Activated T-cell treated with anti-CD3 and anti-CD28 coated beads for 1 hour (primary cell): ENCODE results near the gene SLC35A4.

Experiments used
- DNase-seq: peaks from one replicate; pipeline ENCODE4 v3.0.0-alpha.2; 2020; ENCODE audit warnings: low read depth

SLC35A4 gene

GRCh38 chr5:140564196-140565023 is at the start of gene SLC35A4, which contains the start of gene APBB3:
SLC35A4 (plus strand) TSS chr5:140564828; CDS start chr5:140567170, 2,342 bp downstream.
APBB3 (minus strand) TSS chr5:140564598; CDS start chr5:140564245, 353 bp downstream.
- DNase-seq: peak; percentile 89

- DNase-seq: no peak
These were observed 40.6 kb upstream of the SLC35A4 start for GRCh38 chr5:140524003-140524402.

GRCh38 chr5:140540227-140540626 is 24.4 kb upstream of the SLC35A4 start:
- DNase-seq: no peak

GRCh38 chr5:140542972-140543371 is 21.7 kb upstream of the SLC35A4 start:
- no peak for DNase-seq

- no peak for DNase-seq
These were observed 19.6 kb upstream of the SLC35A4 start for GRCh38 chr5:140544986-140545385.

- DNase-seq: no peak
These were observed 19.0 kb upstream of the SLC35A4 start for GRCh38 chr5:140545606-140546005.

- no peak for DNase-seq
These were observed 17.6 kb upstream of the SLC35A4 start for GRCh38 chr5:140546851-140547507.

- peak; percentile 75 for DNase-seq
These were observed 16.9 kb upstream of the SLC35A4 start, which contains the start of gene EIF4EBP3 for GRCh38 chr5:140547508-140548299. EIF4EBP3 (plus strand) TSS chr5:140547662; CDS start chr5:140547738, 76 bp downstream.

- no peak for DNase-seq
These were observed 16.3 kb upstream of the SLC35A4 start for GRCh38 chr5:140548300-140548688.

GRCh38 chr5:140548791-140549190 is 15.8 kb upstream of the SLC35A4 start:
- no peak for DNase-seq

GRCh38 chr5:140549237-140550144 is 15.1 kb upstream of the SLC35A4 start:
- DNase-seq: no peak

GRCh38 chr5:140550147-140551079 is 14.2 kb upstream of the SLC35A4 start:
- no peak for DNase-seq

GRCh38 chr5:140551872-140552271 is 12.8 kb upstream of the SLC35A4 start:
- no peak for DNase-seq

GRCh38 chr5:140553657-140554056 is 11.0 kb upstream of the SLC35A4 start:
- no peak for DNase-seq

- no peak for DNase-seq
These were observed 10.2 kb upstream of the SLC35A4 start for GRCh38 chr5:140554454-140554853.

GRCh38 chr5:140555747-140556312 is 8.8 kb upstream of the SLC35A4 start:
- no peak for DNase-seq

GRCh38 chr5:140556438-140556837 is 8.2 kb upstream of the SLC35A4 start:
- no peak for DNase-seq

- DNase-seq: peak; percentile 65
These were observed 7.4 kb upstream of the SLC35A4 start, which contains the start of gene SRA1 for GRCh38 chr5:140557136-140557805. SRA1 (minus strand) TSS chr5:140557473; CDS start chr5:140557452, 21 bp downstream.

- no peak for DNase-seq
These were observed 6.7 kb upstream of the SLC35A4 start for GRCh38 chr5:140557965-140558364.
